Lung (tissue), 16 donors: ENCODE data around the gene ELF1. TPM values are rescaled to one million over a fixed set of nuclear protein-coding genes. Genes with fewer than 3 reads are reported as not detected.

ENCODE experiments used
- ATAC-seq: fragments of 200-7000 bp; cut with Tn5 transposase; one replicate; pipeline ENCODE4 v1.9.1; 2020; ENCODE audit warnings: moderate number of reproducible peaks; ENCODE audit not compliant: insufficient read depth, low FRiP score
- DNase-seq, 3 donors: peaks; one replicate each; pipeline ENCODE4 v3.0.0-alpha.2; 2013 to 2017
- H3K27ac ChIP-seq, 2 donors: one replicate each; pipeline ENCODE4 v1.5.1; 2013; ENCODE audit warnings: mild to moderate bottlenecking in 2 of 2, moderate library complexity in 2 of 2, control low read depth in 1 of 2, inconsistent platforms in 1 of 2, low read depth in 1 of 2, low read length in 1 of 2
- H3K27me3 ChIP-seq, 3 donors: one replicate each; pipeline ENCODE4 v1.5.1; 2013; ENCODE audit warnings: low read length in 2 of 3; ENCODE audit not compliant: control insufficient read depth in 3 of 3, insufficient read depth in 3 of 3
- H3K36me3 ChIP-seq, 4 donors: one replicate each; pipeline ENCODE4 v1.5.1; 2013; ENCODE audit warnings: low read length in 4 of 4, mild to moderate bottlenecking in 1 of 4, moderate library complexity in 1 of 4; ENCODE audit not compliant: control insufficient read depth in 4 of 4, insufficient read depth in 4 of 4
- H3K4me1 ChIP-seq, 5 donors: one replicate each; pipeline ENCODE4 v1.5.1; 2013; ENCODE audit warnings: low read length in 5 of 5, mild to moderate bottlenecking in 2 of 5, moderate library complexity in 1 of 5; ENCODE audit not compliant: control insufficient read depth in 5 of 5, insufficient read depth in 5 of 5
- H3K4me3 ChIP-seq: one replicate; pipeline ENCODE4 v1.5.1; 2013; ENCODE audit warnings: mild to moderate bottlenecking, control low read depth, moderate library complexity
- H3K9ac ChIP-seq, 2 donors: one replicate each; pipeline ENCODE4 v1.5.1; 2013; ENCODE audit warnings: low read length in 2 of 2, control low read depth in 1 of 2; ENCODE audit not compliant: insufficient read depth in 1 of 2
- H3K9me3 ChIP-seq, 4 donors: one replicate each; pipeline ENCODE4 v1.5.1; 2013; ENCODE audit warnings: low read length in 3 of 4, mild to moderate bottlenecking in 1 of 4, moderate library complexity in 1 of 4; ENCODE audit not compliant: control insufficient read depth in 4 of 4, insufficient read depth in 3 of 4
- WGBS, 2 donors: extraction: QIAGEN DNeasy Blood & Tissue Kit; methylation state at CpG; one replicate each; pipeline ENCODE4 v1.1.7; 2013; 5-methylcytosine and 5-hydroxymethylcytosine counted together
- long read RNA-seq, 5 donors: transcript quantifications; one replicate each; lab custom pipeline, GENCODE V29; 2026
- polyA plus RNA-seq, 2 donors: library from polyadenylated mRNA; stranded (reverse); fragments of 200-250 nt; gene quantifications; one replicate each; pipeline ENCODE4 v1.2.1, GENCODE V29; 2013
- total RNA-seq, 2 donors: library from RNA; depleted of rRNA in 1 of 2; stranded (reverse); fragments of >200 nt in 1 of 2; gene quantifications; one replicate each; pipeline ENCODE4 v1.2.1, GENCODE V29; 2014 to 2021
- TF ChIP-seq, protein P1 (sequence below): IDR thresholded peaks from 2 replicates; pipeline ENCODE4 v1.5.1; 2012; ENCODE audit warnings: mild to moderate bottlenecking; ENCODE audit errors: control extremely low read depth, extremely low read depth
- donor health status: control.
- donor health status: control.
- donor health status: Bipolar disorder and iron deficiency.
- donor health status: healthy.
- donor health status: DM: yes; HTN: yes; CAD: no.

Gene ELF1
- total RNA-seq (100 to 1,000 TPM in 1 of 2 donors, 10 to 100 TPM in 1; 70.6 to 107 TPM), polyA plus RNA-seq (10 to 100 TPM; 10.8 to 56.5 TPM)
- long read RNA-seq, donor 1, partial matches to known transcripts: 5 of 7 reads
- long read RNA-seq, donor 1, other reads (novel, unspliced or antisense): 0 of 7 reads
- long read RNA-seq, donor 2, partial matches to known transcripts: 28 of 28 reads
- long read RNA-seq, donor 2, other reads (novel, unspliced or antisense): 0 of 28 reads
- long read RNA-seq, donor 3, partial matches to known transcripts: 13 of 13 reads
- long read RNA-seq, donor 3, other reads (novel, unspliced or antisense): 0 of 13 reads
- long read RNA-seq, donor 4: 0 reads
- long read RNA-seq, donor 5, partial matches to known transcripts: 0 of 1 reads
- long read RNA-seq, donor 5, other reads (novel, unspliced or antisense): 0 of 1 reads

DNA sequence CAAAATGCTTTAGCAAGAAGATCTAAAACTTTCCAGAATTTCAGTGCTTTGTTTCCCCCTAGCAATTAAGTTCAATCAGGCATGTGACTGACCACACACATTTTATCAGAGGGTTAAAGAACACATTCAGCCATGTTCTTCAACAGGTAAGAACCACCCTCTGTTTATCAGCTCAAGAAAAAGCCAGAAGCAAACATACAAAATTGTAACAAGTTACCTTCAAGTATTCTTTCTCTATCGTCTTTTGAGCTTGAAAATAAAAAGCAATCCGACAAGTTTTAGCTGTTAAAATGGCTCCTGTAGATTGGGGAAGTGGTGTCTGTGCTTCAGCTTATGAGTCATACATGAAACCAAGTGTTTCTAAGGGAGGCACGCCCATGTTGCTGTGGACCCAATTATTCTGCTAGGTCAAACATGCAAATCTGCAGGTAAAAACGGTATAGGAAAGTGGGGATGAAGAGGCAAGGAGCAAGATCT is at the start of gene ELF1:
ELF1 (minus strand) TSS at position 306 of the 477 bp plus-strand sequence. CDS start 37,262 bp downstream, outside the sequence.
- DNase-seq: peak; percentile 40 to 74 (median 64)
- peak within 1 kb of the TSS; percentile 40 to 72 for H3K27ac ChIP-seq

GRCh38 chr13:41065078-41065477 is 46.0 kb upstream of the ELF1 start:
- no peak overlapping the region for H3K9ac ChIP-seq
- peaks cover 0 to 10% (median 0%) of the 10 kb centered on the region in 5 donors for H3K4me1 ChIP-seq
- H3K36me3 ChIP-seq: peaks cover 8 to 43% (median 16%) of the 10 kb centered on the region in 4 donors
- TF ChIP-seq, protein P1, sequence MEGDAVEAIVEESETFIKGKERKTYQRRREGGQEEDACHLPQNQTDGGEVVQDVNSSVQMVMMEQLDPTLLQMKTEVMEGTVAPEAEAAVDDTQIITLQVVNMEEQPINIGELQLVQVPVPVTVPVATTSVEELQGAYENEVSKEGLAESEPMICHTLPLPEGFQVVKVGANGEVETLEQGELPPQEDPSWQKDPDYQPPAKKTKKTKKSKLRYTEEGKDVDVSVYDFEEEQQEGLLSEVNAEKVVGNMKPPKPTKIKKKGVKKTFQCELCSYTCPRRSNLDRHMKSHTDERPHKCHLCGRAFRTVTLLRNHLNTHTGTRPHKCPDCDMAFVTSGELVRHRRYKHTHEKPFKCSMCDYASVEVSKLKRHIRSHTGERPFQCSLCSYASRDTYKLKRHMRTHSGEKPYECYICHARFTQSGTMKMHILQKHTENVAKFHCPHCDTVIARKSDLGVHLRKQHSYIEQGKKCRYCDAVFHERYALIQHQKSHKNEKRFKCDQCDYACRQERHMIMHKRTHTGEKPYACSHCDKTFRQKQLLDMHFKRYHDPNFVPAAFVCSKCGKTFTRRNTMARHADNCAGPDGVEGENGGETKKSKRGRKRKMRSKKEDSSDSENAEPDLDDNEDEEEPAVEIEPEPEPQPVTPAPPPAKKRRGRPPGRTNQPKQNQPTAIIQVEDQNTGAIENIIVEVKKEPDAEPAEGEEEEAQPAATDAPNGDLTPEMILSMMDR: no peak
- no peak overlapping the region for H3K4me3 ChIP-seq
- H3K9me3 ChIP-seq: no peaks in the 10 kb centered on the region
- no peaks in the 10 kb centered on the region for H3K27me3 ChIP-seq
- H3K27ac ChIP-seq: peak overlapping the region in 1 of 2 donors; percentile 64
- ATAC-seq: no peak
- peak in 1 of 3 donors; percentile 23 for DNase-seq

More for the DNA sequence above, at the start of gene ELF1:
- TF ChIP-seq, protein P1: no peak
- H3K9me3 ChIP-seq: no peaks in the 10 kb centered on the region
- H3K36me3 ChIP-seq: no peaks in the 10 kb centered on the region
- H3K27me3 ChIP-seq: no peaks in the 10 kb centered on the region
- H3K4me1 ChIP-seq: peaks cover 0 to 20% (median 0%) of the 10 kb centered on the region in 5 donors
- H3K9ac ChIP-seq: peak within 1 kb of the TSS in 1 of 2 donors; percentile 73
- 18 to 33% methylated on average over 4 of the region's 4 CpGs for WGBS, 2 donors
- ATAC-seq: peak; percentile 91
- no peak within 1 kb of the TSS for H3K4me3 ChIP-seq

DNA sequence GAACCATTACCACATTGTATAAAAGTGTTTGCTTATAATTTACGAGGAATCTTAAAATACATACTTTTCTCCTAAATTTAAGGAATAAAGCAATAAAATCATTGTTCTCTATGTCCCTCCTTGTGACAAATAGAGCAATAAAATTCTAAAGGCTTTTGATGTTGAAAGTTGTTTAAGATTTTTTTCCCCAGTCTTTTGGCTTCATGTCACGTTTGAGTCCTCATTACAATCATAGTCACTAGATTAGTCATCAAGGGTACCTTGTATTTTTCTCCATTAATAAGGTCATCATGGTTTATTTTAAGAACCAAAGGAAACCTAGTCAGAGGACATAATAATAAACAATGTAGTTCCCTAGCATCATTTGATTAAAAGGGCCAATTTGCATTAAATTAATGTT is 45.4 kb upstream of the ELF1 start:
- Histone ChIP-seq H3K9me3 (no peaks in the 10 kb centered on the region), H3K27ac (no peak overlapping the region), H3K4me3 (no peak overlapping the region), H3K36me3 (peaks cover 6 to 41% (median 15%) of the 10 kb centered on the region in 4 donors), H3K4me1 (peaks cover 0 to 11% (median 0%) of the 10 kb centered on the region in 5 donors), H3K9ac (no peak overlapping the region), H3K27me3 (no peaks in the 10 kb centered on the region)
- ATAC-seq (no peak), DNase-seq (no peak)
- TF ChIP-seq, protein P1: no peak
- 62 to 73% methylated on average over 2 of the region's 2 CpGs for WGBS, 2 donors
